Measurements from ENCODE around the gene GPR87.
A peak's percentile ranks its signal among the peaks of the same experiment; 100 is the strongest.

Gene GPR87

DNA sequence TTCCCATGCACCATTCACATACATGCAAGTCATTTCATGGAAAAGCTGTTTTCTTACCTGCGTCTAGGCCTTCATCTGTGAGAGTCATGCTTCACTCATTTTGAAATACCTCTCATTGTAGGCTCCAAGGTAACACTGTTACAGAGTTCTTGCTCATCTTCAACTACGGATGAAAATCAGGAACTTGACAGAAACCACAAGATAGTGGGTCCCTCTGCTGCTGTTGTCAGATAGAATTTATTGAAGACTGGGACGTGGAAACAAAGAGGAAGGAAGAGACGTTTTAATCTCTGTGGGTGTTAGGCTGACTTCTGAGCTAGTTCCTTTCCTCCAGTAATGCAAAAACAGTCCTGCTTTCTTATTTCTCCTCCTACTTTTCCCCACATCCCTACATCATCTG is 38.4 kb downstream of the GPR87 start, which contains the start of gene P2RY14:
Gene P2RY14 (minus strand): TSS at position 313 of the 400 bp plus-strand sequence. CDS start 64,226 bp downstream, outside the sequence.
- no peak for DNase-seq

DNA sequence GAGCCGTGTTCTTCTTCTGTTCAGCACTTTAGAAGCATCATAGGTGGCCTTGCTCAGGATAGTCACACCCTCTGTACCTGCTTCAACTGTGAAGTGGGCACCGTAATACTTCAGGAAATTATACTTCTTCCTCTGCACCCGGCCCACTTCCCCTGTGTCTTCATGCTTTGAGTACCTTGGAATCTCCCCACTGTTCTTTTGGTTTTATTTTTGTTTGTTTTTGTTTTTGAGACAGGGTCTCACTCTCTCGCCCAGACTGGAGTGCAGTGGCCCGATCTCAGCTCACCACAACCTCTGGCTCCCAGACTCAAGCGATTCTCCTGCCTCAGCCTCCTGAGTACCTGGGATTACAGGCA is 40.0 kb downstream of the GPR87 start:
- no peak for DNase-seq

DNA sequence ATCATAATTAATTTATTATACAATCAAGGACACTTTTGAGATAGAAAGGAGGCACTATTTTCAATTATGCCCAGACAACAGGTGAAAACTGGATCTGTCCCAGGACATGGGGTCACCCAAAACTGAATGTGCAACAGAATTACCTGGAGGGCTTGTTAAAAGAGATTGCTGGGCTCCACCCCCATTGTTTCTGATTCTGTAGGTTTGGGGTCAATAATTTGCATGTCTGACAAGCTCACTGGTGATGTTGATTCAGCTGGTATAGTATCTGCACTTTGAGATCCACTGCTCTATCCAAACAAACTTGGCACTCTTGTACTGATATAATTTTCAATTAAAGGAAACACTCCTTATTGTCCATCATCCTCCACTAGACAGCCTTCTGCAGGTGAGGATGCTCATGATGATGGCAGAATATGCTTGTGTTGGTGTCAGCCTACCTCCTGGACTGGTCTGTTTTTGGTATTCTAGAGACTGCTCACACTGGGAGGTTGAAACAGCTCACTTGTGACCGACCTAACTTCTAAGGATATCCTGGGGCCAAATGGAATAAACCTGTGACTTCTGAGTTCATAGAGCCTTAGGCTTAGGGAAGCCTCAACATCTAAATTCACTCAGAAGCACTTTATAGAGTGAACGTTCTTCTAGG is 40.5 kb downstream of the GPR87 start:
- peak; percentile 23 for DNase-seq

DNA sequence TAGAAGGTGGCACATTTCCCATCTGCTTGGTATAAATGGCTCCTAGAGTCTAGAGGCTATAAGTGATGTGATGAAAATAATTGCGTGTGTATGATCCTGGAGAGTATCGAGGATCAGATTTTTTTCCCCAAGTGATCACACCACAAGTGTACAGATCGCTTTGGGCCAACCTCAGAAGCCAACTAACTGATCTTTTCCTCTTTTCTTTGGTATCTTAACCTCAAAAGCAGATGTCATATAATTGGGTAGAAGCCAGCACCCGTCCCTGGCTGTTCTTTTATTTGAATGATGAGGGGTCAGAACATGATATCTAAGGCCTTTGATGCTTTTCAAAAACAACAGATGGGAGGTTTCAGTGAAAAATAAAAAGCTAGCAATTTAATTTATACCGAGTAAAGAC is 41.5 kb downstream of the GPR87 start:
- no peak for DNase-seq

DNA sequence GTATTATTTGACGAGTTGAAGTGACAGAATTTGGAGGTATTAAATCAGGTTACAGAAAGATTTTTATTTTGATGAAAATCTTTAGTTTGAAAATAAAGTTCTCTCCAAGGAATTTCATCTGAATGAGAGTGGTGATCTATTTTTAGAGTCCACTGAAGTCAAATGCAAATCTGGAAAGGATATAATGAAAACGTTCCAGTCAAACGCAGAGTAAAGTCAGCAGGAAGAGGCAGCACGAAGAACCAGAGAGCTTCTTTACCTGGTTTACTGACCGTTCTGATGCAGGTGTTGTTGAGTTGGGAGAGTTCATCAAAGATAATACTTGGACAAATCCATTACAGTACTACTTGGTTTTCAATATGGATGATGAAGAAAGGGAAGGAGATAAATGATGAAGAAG is 47.0 kb downstream of the GPR87 start:
- DNase-seq = no peak

DNA sequence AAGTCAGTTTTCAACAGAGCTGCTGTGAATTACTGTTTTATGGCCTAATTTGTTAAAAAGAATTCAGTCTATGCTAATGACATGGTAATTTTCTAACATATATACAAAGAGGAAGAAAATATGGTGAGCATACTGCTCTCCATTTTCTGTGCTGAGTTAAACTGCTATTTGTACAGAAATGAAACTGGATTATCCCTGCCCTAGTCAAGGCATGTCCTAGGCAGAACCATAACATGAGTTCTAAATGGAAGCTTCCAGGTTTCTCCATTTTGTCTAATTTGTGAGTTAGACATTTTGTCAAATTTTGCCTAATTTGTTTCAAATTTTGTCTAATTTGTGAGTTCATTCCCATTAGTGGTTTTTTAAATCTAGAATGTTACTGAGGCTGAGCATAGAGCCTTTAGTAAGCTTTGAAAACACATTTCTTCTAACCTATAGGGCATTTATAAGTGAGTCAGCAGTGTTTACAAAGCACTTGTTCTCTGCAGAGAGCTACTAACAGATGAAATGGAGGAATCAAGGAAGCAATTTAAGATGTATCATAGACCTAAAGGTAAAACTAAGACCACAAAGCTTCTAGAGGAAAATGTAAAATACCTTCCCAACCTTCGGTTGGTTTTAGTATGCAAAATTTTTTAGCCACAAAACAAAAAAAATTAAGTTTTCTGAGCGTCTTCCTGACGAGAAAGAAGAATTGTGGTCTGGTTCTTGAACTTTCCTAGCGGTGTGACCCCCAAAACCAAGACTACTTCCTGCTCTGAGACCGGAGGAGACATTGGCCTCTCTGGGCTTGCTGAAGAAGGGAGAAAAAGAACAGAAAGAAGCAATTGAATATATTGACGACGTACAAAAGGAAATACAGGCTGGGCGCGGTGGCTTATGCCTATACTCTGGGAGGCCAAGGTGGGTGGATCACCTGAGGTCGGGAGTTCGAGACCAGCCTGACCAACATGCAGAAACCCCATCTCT is 48.1 kb downstream of the GPR87 start:
- no peak for DNase-seq

DNA sequence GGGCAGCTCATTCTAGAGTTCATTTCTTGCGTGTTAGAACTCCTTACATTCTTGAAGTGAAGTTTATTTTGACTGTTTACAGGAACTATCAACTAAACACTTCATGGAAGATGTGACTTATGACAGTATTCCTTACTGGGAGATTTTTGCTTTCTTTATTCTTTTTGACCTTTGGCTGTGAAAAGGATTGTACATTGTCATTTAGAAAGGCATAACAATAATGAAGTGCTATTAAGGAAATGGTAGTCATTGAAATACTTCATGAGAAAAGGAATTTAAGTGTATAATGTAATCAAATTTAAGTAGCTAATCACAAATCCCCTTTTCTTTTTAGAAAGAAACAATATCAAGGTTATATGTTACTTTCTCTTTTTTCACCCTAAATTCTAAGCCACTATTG is 49.6 kb downstream of the GPR87 start:
- no peak for DNase-seq

DNA sequence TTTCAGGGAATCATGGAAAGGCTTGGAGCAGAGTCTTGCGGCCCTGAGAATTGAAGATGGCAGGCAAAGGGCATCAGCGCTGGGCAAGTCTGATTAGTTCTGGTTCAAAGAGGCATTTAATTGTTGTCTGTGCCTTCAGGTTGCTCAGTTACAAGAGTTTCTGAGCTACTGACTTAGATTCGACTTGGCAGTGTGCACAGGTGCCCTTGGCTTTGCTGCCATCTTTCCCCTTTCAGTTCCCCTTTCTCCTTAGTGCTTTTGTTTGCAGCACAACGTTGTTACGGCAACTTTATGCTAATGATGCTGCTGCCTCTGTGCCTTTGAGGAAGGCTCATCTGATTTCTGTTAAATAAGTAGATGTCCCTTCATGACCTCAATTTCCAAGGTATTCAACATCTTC is 50.8 kb downstream of the GPR87 start:
- no peak for DNase-seq

DNA sequence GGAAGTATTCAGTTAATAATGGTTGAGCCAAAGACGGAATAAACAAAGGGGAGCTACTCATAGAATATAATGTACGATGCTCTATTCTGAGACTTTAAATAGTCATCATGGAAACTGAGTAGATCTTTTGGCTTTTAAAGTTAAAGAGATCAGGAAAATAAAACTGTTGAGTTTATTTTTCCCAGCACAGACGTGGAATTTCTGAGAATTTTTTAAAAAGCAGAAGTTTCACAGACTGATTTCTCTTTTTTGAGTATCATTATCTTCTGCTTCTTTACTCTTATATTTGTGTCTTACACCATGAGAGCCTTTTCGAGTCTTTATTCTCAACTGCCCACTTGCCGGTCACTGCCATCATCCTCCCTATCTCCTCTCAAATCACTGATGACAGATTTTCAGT is 51.5 kb downstream of the GPR87 start:
- DNase-seq = no peak

DNA sequence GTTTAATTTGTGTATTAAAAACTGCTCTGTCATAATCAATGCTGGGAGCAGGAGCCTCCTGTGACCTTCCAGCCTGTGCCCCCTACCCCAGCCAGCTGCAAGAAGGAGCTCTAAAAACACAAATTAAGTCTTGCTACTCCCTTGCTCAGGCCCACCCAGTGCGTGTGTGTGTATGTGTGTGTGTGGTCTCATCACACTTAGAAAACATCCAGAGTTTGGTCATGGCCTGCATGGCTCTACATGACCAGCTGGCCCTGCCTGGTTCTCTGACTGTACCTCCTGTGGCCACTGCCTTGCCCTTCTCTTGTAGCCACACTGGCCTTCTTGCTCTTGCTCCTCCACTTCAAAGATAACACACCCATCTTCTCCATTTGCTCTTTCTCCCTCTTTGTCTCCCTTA is 52.0 kb downstream of the GPR87 start:
- DNase-seq = no peak

DNA sequence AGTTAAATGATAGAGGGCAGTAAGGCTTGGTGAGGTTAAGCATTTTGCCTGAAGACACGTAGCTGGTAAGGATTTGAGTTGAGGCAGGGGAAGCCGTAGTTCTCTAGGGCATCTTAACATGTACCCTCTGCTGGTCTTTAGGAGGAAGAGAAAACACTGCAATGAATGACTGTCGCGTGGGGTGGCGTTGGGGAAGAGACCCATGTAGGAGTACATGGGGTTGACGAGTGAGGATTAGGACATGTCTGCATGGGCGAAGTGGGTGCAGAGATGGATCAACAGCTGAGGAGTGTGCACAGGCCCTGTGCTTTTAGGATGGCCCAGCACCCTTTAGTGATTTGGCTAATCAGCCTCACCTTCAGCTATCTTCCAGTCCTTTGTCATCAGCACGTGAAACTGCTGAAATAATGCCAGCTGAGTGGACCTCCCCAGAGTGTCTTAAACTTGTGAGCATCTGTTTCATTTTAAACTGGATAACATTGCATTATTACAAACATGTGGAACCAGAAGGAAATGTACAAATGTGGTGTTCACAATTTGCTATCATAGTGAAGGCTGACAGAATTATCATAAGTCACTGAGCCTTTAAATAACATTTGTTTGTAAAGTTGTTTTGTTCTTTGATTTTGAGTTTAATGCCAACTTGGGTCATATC is 53.6 kb downstream of the GPR87 start:
- DNase-seq = no peak

DNA sequence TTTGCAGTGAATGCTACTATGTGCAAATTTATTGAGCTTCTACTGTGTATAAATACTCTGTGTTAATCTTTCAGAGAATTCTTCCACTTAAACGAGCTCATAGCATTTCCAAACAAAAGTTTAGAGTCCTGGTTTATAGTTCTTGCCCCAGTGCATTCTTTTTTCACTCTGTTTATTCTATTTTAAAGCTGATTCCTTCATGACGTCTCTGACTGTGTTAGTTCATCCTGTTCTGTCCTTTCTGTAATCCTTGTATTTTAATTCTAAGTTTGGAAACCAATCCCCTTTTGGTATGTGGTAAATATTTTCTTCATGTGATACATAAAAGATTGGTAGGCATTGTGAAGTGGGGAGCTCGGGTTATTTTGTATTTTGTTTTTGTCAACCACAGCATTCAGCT is 57.0 kb downstream of the GPR87 start:
- DNase-seq = no peak

DNA sequence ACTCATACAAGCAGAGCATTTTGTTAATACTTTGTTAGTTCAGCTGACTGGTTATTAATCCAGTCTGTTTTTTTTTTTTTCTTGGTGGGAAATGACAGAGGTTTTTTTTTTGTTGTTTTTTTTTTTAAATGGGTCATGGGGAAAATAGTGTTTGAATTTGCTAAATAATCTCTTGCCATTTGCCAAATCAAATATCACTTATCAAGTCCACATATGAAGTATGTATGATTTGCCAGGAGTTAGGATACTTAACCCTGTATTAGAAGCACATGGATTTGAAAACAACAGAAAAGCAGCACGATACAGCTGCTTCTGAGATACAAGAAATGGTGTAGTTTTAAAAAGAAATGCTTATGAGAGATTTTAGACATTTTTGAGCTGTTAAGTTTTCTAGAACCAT is 59.9 kb downstream of the GPR87 start:
- no peak for DNase-seq

DNA sequence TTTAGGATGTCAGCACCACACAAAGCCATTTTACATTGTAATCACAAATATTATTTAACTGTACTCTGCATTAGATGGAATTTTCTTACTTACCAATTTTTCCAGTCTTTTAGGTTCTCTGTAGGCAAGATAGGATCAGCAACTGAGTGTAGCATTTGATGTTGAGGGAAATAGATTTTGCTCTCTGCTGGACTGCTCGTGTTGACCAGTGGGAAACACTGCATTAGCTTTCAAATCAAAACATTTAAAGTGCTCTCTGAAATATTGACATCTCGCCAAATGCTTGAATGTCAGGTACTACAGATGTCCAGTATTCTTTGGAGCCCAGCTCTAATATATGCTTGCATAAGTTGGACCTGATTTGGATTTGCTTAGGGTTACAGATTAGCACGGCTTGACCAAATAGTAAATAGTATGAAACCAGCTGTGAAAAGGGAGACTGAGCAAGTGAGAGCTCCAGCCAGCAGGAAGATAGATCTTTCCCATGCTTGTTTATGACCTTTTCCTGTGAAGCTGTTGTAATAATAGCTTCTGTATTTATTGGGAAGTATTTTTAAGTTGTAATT is 67.8 kb downstream of the GPR87 start:
- no peak for DNase-seq

Measured in COR-L47 (cell line).